ENCODE measurements around the gene RIIAD1.
"Not testable (repeated sequence)": the region's sequence is repeated elsewhere in the genome, so short reads cannot be mapped to it uniquely, and the experiment has no call there.

- TF ChIP-seq, protein P1, sequence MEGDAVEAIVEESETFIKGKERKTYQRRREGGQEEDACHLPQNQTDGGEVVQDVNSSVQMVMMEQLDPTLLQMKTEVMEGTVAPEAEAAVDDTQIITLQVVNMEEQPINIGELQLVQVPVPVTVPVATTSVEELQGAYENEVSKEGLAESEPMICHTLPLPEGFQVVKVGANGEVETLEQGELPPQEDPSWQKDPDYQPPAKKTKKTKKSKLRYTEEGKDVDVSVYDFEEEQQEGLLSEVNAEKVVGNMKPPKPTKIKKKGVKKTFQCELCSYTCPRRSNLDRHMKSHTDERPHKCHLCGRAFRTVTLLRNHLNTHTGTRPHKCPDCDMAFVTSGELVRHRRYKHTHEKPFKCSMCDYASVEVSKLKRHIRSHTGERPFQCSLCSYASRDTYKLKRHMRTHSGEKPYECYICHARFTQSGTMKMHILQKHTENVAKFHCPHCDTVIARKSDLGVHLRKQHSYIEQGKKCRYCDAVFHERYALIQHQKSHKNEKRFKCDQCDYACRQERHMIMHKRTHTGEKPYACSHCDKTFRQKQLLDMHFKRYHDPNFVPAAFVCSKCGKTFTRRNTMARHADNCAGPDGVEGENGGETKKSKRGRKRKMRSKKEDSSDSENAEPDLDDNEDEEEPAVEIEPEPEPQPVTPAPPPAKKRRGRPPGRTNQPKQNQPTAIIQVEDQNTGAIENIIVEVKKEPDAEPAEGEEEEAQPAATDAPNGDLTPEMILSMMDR (IDR thresholded peaks at IDR 0.05) = not testable (repeated sequence)
- TF ChIP-seq POLR2AphosphoS5, TCF7L2 (IDR thresholded peaks at IDR 0.05; ENCODE audit: low read depth, low read length): not testable (repeated sequence)
- TF ChIP-seq, protein P2, sequence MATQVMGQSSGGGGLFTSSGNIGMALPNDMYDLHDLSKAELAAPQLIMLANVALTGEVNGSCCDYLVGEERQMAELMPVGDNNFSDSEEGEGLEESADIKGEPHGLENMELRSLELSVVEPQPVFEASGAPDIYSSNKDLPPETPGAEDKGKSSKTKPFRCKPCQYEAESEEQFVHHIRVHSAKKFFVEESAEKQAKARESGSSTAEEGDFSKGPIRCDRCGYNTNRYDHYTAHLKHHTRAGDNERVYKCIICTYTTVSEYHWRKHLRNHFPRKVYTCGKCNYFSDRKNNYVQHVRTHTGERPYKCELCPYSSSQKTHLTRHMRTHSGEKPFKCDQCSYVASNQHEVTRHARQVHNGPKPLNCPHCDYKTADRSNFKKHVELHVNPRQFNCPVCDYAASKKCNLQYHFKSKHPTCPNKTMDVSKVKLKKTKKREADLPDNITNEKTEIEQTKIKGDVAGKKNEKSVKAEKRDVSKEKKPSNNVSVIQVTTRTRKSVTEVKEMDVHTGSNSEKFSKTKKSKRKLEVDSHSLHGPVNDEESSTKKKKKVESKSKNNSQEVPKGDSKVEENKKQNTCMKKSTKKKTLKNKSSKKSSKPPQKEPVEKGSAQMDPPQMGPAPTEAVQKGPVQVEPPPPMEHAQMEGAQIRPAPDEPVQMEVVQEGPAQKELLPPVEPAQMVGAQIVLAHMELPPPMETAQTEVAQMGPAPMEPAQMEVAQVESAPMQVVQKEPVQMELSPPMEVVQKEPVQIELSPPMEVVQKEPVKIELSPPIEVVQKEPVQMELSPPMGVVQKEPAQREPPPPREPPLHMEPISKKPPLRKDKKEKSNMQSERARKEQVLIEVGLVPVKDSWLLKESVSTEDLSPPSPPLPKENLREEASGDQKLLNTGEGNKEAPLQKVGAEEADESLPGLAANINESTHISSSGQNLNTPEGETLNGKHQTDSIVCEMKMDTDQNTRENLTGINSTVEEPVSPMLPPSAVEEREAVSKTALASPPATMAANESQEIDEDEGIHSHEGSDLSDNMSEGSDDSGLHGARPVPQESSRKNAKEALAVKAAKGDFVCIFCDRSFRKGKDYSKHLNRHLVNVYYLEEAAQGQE (IDR thresholded peaks at IDR 0.05; ENCODE audit: insufficient read depth in 1 of 2, low read depth in 2 of 2, low read length in 1 of 2) = not testable (repeated sequence)
These were observed 12.7 kb downstream of the RIIAD1 start for GRCh38 chr1:151733995-151734394.

All from Panc1 (cell line).